GM18526 (cell line): ENCODE measurements around the gene SLC38A4.

Experiments
- POLR2A ChIP-seq: IDR thresholded peaks from 3 replicates; pipeline ENCODE4 v1.6.1; 2011; ENCODE audit not compliant: insufficient read length; ENCODE audit errors: extremely low read depth

Gene SLC38A4

DNA sequence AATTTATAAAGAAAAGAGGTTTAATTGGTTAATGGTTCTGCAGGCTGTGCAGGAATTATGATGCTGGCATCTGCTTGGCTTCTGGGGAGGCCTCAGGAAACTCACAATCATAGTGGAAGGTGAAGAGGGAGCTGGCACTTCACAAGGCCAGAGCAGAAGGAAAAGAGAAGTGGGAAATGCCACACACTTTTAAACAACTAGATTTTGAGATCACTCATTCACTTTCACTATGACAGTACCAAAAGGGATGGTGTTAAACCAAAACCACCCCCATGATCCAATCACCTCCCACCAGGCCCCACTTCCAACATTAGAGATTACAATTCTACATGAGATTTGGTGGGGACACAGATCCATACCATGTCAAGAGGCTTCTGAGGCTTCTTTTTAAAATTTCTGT is 62.6 kb downstream of the SLC38A4 start:
- TF ChIP-seq POLR2A: no peak

DNA sequence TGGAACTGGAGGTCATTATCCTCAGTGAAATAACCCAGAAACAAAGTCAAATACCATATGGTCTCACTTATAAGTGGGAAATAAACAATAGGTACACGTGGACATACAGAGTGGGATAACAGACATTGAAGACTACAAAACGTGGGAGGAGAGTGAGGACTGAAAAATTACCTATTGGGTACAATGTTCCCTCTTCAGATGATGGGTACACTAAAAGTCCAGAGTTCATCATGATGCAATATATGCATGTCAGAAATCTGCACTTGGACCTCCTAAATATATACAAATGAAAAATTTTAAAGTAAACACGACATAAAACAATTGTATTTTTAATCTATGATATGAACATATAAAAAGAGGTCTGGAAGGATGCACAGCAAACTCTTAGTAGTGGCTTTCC is 71.2 kb downstream of the SLC38A4 start:
- no peak for TF ChIP-seq POLR2A

- no peak for TF ChIP-seq POLR2A
Observed at GRCh38 chr12:46752396-46752795, 73.4 kb downstream of the SLC38A4 start.

DNA sequence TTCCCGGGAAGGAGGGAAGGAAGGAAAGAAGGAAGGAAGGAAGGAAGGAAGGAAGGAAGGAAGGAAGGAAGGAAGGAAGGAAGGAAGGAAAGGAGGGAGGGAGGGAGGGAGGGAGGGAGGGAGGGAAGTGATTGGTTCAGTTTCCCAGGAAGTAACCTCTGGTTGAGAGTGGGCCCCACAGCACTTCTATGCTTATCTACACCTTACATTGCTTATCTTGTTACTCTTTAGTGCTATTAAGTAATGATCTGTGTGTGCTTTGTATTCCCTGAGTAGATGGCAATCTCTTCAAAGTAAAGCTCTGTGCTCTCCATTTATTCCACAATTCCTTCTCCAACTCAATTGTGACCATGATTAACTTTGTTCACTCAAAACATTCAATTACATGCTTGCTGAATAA is 74.6 kb downstream of the SLC38A4 start:
- TF ChIP-seq POLR2A: no peak

GRCh38 chr12:46749322-46749721 is 76.5 kb downstream of the SLC38A4 start:
- no peak for TF ChIP-seq POLR2A

DNA sequence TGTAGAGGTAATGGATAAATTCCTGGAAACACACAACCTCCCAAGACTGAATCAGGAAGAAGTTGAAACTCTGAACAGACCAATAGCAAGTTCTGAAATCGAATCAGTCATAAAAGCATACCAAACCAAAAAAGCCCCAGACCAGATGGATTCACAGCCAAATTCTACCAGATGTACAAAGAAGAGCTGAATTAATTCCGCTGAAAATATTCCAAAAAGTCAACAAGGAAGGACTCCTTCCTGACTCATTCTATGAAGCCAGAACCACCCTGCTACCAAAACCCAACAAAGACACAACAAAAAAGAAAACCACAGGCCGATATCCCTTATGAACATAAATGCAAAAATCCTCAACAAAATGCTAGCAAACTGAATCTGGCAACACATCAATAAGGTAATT is 81.5 kb downstream of the SLC38A4 start:
- TF ChIP-seq POLR2A: no peak

DNA sequence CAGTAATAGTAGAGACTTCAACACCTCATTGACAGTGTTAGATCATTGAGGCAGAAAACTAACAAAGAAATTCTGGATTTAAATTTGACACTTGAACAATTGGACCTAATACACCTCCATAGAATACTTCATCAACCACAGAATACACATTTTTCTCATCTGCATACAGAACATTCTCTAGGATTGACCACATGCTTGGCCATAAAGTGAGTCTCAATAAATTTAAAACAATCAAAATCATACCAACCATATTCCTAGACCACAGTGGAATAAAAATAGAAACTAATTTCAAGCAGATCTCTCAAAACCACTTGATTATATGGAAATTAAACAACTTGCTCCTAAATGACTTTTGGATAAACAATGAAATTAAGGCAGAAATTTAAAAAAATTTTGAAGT is 82.3 kb downstream of the SLC38A4 start:
- no peak for TF ChIP-seq POLR2A

GRCh38 chr12:46725332-46725731 is 100.5 kb downstream of the SLC38A4 start:
- TF ChIP-seq POLR2A: no peak

GRCh38 chr12:46723629-46724419 is 102.0 kb downstream of the SLC38A4 start:
- TF ChIP-seq POLR2A: no peak

DNA sequence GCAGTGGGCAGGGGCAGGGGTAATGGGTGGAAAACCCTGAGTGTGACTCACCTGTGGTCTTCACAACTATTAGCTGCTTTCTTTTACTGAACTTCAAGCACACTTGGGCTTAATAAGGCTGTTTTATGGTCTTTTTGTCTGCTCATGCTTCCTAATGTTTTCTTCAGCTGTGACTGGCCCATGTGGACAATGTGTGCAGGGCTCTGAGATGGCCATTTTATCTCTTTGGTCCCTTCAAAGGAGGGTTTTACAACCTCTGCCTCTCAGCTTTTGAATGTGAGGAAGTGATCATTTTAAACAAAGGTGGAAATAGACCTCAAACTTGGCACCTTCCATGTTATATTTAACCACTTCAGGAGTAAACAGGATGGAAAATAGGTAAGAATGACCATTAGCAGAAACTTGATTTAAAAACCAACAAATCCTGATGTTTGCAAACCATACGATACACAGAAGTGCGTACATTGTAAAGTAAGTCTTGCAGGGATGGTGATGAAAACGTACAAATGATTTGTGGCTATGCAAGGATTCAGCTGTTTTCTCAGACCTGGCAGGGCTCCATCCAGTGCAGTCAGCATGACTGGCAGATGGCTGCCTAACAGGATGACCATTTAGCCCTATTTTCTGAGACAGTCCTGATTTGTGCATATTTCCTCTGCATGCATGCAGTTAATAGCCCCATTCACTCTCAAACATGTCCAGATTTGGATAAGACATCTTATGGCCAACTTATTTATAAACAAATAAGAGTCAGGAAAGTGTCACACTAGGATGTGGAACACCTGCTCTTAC is 103.2 kb downstream of the SLC38A4 start:
- TF ChIP-seq POLR2A: no peak

DNA sequence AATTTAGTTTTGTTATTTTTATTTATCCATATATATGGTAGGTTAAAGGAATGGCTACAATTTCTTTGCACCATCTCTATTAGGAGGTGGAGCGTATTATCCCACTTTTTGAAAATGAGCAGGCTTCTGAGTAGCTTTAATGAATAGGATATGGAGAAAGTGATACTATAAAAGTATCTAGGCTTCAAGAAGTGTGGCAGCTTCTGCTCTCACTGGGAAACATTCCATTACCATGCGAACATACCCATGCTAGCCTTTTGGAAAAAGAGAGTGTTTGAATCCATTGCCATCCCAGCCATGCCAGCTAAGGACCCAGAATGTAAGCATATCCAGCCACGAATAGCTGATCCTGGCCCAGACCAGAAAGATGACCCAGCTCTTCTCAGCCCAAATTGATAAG is 107.3 kb downstream of the SLC38A4 start:
- TF ChIP-seq POLR2A: no peak

GRCh38 chr12:46717868-46718267 is 107.9 kb downstream of the SLC38A4 start:
- TF ChIP-seq POLR2A: no peak

DNA sequence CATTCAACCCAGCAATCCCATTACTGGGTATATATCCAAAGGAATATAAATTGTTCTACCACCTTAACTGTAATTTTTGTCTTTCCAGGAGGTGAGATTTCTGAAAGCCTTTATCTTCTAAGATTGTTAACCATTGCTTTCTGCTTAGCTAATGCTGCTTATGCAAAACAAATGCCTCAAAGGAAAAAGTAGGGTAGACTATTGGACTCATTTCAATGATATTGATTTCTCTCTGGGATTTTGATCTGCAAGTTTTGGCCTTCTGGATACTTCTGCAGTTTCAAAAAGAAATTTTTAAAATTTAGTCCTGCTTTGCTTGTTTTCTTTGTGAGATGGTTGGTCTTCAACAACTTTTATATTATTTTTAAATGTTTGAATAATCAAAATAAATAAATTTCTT is 108.6 kb downstream of the SLC38A4 start:
- no peak for TF ChIP-seq POLR2A
